Fibroblast of skin of left quadriceps (primary cell): Measurements from ENCODE around the gene PIEZO2.

Experiments used
- DNase-seq, 2 experiments: peaks; one replicate each; pipeline ENCODE4 v3.0.0-alpha.2; 2013; ENCODE audit warnings: low read depth in 2 of 2

Gene PIEZO2

DNA sequence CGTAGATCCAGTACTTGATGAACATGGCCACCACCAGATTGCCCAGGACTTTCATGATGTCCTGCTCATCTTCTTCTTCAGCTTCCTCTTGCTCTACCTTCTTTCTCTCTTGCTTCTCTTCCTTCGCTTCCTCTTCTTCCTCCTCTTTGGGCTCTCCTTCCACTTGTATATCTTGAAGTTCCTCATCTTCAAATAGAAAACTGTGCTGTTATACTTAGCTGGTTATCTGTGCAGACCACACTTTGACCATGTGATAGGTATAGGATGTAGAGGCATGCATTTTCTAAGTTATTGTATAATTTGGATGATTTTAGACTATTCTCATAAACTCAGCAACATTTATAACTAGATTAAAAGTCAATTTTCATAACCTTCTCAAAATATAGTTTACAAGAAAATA lies 360.2 kb downstream of the PIEZO2 start:
- DNase-seq = no peak

- peak; percentile 57 to 59 for DNase-seq
Observed at GRCh38 chr18:10787293-10787901, 362.0 kb downstream of the PIEZO2 start.

DNA sequence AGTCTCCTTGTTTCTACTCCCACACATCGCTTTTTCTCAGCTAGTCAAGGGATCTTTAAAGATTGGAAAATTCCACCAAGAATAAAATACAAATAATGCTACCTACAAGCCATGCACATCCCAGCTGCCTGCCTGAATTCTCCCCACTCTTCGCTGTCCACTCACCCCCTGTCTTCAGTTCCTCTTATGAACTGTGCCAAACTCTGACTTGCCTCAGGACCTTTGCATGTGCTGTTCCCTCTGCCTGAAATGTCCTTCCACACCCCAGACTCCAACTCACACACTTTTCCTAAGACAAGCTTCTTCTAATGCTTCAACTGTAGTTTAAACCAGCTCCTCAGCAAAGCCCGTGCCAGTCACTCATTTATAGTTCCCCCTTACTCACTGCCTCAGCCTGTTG lies 363.6 kb downstream of the PIEZO2 start:
- no peak for DNase-seq

GRCh38 chr18:10784596-10785202 lies 364.7 kb downstream of the PIEZO2 start:
- DNase-seq = no peak

- no peak for DNase-seq
Observed at GRCh38 chr18:10783941-10784340, 365.4 kb downstream of the PIEZO2 start.

- no peak for DNase-seq
Observed at GRCh38 chr18:10776493-10776892, 372.9 kb downstream of the PIEZO2 start.

DNA sequence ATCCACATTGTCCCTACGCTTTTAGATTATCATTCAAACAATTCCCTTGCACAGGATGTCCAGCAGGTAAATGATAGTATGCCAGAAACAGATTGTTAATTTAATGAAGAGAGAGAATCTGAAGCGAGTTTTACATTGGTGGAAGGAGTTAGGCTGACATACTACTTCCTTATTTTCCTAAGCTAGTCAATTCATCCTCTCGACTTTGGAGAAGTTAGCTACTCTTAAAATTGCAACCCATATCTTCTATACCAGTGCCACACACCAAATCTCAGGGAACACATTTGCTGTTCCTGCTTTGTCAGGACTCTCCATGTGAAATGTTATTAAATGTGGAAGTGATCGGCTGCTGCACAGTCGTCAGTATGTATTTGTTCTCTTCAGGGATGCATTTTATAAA lies 374.3 kb downstream of the PIEZO2 start:
- DNase-seq = no peak

GRCh38 chr18:10771053-10771709 lies 378.2 kb downstream of the PIEZO2 start:
- peak in 1 of 2 experiments; percentile 9 for DNase-seq

DNA sequence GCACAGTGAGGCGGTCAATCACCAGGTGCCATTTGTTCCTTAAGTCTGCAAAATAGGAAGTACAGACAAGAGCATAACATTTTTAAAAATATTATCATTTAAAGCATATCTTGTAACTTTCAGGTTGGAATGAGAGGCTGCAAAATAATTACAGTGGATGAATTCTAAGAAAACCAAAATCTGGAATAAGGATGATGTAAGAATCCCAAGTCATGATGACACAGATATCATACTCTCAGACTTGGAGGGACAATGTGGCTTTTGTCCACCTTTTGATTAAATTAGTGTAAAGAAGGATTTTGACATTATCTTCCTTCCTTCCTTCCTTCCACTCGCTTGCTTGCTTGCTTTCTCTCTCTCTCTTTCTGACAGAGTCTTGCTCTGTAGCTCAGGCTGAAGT lies 379.1 kb downstream of the PIEZO2 start:
- no peak for DNase-seq

DNA sequence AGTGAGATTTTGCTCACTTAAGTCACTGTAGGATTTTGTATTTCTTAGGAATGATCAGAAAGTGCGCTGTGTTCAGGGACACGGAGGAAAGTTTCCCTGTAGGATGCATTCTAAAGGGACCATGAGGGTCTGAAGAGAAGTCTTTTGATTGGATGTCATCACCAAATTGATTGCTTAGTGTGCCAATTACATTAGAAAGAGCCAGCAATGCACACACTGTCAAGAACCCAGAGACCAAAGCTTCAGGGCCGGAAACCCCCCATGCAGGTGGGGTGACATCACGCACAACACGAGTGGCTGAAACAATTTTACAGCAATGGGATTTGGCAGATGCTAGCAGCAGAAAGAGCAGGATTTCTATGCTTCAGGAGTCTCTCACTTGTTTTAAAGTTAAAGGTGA lies 381.1 kb downstream of the PIEZO2 start:
- DNase-seq = no peak

- DNase-seq = no peak
Observed at GRCh38 chr18:10767658-10768057, 381.7 kb downstream of the PIEZO2 start.

GRCh38 chr18:10760986-10761385 lies 388.4 kb downstream of the PIEZO2 start:
- DNase-seq = no peak

DNA sequence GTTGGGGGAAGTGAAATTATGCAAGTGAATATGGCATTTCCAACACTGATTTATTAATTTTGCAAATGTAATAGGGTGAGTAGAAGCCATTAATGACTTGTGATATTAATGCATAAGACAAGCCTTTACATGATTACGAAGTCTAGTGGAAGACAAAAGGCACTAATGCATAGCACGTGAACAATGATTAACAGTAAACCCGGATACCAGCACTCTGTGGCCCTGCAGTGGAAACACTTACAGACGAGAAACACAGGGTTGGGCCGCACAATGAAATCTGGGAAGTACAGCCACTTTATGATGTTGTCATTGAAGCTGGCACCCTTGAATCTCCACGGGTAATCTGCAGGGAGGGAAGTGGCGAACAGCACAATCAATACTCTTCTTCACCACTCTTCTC lies 390.1 kb downstream of the PIEZO2 start:
- DNase-seq = no peak

GRCh38 chr18:10757946-10758345 lies 391.4 kb downstream of the PIEZO2 start:
- no peak for DNase-seq

GRCh38 chr18:10757349-10757748 lies 392.0 kb downstream of the PIEZO2 start:
- no peak for DNase-seq

DNA sequence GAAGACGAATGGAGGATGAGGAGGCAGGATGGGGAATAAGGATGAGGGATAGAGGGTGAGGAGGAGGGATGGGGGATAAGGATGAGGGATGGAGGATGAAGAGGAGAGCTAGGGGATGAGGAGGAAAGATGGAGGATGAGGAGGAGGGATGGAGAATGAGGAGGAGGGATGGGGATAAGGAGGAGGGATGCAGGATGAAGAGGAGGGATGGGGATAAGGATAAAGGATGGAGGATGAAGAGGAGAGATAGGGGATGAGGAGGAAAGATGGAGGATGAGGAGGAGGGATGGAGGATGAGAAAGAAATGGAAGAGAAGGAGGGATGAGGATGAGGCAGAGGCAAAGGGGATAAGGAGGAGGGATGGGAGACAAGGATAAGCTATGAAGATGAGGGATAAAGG lies 393.5 kb downstream of the PIEZO2 start:
- DNase-seq = no peak

- no peak for DNase-seq
Observed at GRCh38 chr18:10754128-10754527, 395.2 kb downstream of the PIEZO2 start.

GRCh38 chr18:10752382-10752781 lies 397.0 kb downstream of the PIEZO2 start:
- DNase-seq = peak in 1 of 2 experiments; percentile 20

DNA sequence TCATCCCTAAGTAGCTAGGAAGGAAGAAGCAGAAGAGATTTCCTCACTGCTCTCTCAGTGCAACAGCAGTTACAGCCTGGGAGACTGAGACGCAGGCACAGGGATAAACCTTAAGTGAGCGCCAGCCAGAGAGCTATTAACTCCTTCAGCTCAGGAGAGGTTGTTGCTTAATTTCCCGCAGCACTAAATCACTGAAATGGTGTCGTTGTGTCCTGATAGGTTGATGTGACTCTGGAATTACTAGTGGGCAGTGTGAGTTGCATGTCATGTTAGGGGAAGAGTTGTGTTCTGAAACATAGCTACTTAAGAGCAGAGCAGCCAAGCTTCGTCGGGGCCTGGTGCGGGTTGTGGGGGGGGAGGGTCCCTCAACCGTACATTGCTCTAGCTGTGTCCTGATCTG lies 397.7 kb downstream of the PIEZO2 start:
- DNase-seq = no peak

DNA sequence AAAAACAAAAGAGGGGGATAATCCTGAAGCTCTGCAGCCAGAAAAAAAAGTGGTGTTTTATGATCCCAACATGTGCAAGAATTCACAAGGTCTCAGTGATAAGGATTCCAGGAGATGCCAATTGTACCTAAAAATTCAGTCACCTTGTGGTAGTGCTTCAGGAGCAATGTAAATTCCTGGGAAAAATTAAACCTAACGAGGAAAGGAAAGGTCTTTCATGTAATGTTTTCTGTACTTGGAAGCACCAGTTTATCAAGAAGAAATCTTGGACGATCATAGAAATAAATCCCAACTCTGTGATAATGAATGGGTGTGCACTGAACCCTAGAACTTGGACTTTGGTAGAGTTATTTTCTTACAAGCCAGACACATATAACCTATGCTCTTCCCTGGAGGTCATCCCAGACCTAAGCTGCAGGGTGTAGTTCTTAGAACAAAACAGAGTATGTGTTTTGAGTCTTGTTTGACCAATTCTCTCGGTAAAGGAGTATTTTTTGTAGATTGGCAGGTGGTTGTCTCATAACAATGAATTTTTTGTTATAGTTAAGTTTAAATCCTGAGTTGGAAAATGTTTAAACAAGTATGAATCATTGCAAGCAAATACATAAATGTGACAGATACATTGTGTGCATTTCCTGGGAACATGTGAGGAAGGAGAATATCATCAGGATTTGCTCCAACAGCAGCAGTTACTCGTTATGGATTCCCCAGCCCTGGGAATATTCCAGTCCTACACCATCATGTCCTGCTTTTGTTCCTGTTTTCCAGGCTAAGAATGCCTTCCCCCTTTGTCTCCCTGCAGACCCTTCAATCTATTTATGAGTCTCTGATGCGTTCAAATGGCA lies 399.0 kb downstream of the PIEZO2 start:
- no peak for DNase-seq

- DNase-seq = no peak
Observed at GRCh38 chr18:10748641-10749040, 400.7 kb downstream of the PIEZO2 start.

GRCh38 chr18:10745971-10746370 lies 403.4 kb downstream of the PIEZO2 start:
- DNase-seq = no peak
